ENCODE data around the gene CD28.

Gene CD28

GRCh38 chr2:203732092-203732952 lies 25.9 kb downstream of the CD28 start:
- WGBS (ENCODE audit: extremely low coverage, insufficient coverage, insufficient read length), result no CpG with 5 or more reads among the region's 6 CpGs

GRCh38 chr2:203732953-203733510 lies 26.6 kb downstream of the CD28 start:
- no peak overlapping the region for H3K4me2 ChIP-seq (ENCODE audit: low read length)
- H3K23ac ChIP-seq (ENCODE audit: low read length), result no peak overlapping the region
- no peaks in the 10 kb centered on the region for H3K36me3 ChIP-seq (ENCODE audit: control insufficient read depth in 1 of 2, insufficient read depth in 2 of 2, low read length in 2 of 2)
- no peak overlapping the region for H4K91ac ChIP-seq (ENCODE audit: low read depth, low read length)
- no peak overlapping the region for H2BK120ac ChIP-seq (ENCODE audit: insufficient read depth, low read length, poor library complexity)
- no peak overlapping the region for H3K27ac ChIP-seq (ENCODE audit: low read depth, low read length)
- H3K4me1 ChIP-seq (ENCODE audit: control insufficient read depth in 1 of 2, insufficient read depth in 2 of 2, low read length in 2 of 2), result no peaks in the 10 kb centered on the region
- no peak overlapping the region for H3K14ac ChIP-seq (ENCODE audit: low read length)
- no CpG with 5 or more reads among the region's 3 CpGs for WGBS (ENCODE audit: extremely low coverage, insufficient coverage, insufficient read length)
- H3K9ac ChIP-seq (ENCODE audit: low read length), result no peak overlapping the region
- H3K79me2 ChIP-seq (ENCODE audit: control insufficient read depth, insufficient read depth, low read length, poor library complexity), result no peaks in the 10 kb centered on the region
- no peak for DNase-seq
- H3K27me3 ChIP-seq (ENCODE audit: insufficient read depth, low read length), result no peaks in the 10 kb centered on the region
- H3K79me1 ChIP-seq (ENCODE audit: low read length), result no peaks in the 10 kb centered on the region
- no peak overlapping the region for H4K8ac ChIP-seq (ENCODE audit: low read depth, low read length)
- H3K9me3 ChIP-seq (ENCODE audit: insufficient read depth, low read depth, low read length), result peaks cover 2% of the 10 kb centered on the region
- no peak overlapping the region for H3K4ac ChIP-seq (ENCODE audit: low read depth, low read length)
- no peak overlapping the region for H3K18ac ChIP-seq (ENCODE audit: low read length)
- H2BK12ac ChIP-seq (ENCODE audit: low read length), result no peak overlapping the region
- no peak overlapping the region for H2AFZ ChIP-seq (ENCODE audit: insufficient read depth, low read length, poor library complexity)
- H2BK5ac ChIP-seq (ENCODE audit: low read depth, low read length, poor library complexity), result no peak overlapping the region
- no peak overlapping the region for H2AK5ac ChIP-seq (ENCODE audit: low read length)
- H3K4me3 ChIP-seq (ENCODE audit: low read depth, low read length), result no peak overlapping the region
- H4K12ac ChIP-seq (ENCODE audit: low read depth, low read length), result no peak overlapping the region

More at GRCh38 chr2:203732092-203732952, 25.9 kb downstream of the CD28 start:
- no peak overlapping the region for H3K18ac ChIP-seq (ENCODE audit: low read length)
- no peaks in the 10 kb centered on the region for H3K79me2 ChIP-seq (ENCODE audit: control insufficient read depth, insufficient read depth, low read length, poor library complexity)
- H4K91ac ChIP-seq (ENCODE audit: low read depth, low read length), result no peak overlapping the region
- H3K4me3 ChIP-seq (ENCODE audit: low read depth, low read length), result no peak overlapping the region
- DNase-seq, result no peak
- no peak overlapping the region for H2BK120ac ChIP-seq (ENCODE audit: insufficient read depth, low read length, poor library complexity)
- no peak overlapping the region for H2AFZ ChIP-seq (ENCODE audit: insufficient read depth, low read length, poor library complexity)
- no peak overlapping the region for H4K12ac ChIP-seq (ENCODE audit: low read depth, low read length)
- H2BK5ac ChIP-seq (ENCODE audit: low read depth, low read length, poor library complexity), result no peak overlapping the region
- H3K4me2 ChIP-seq (ENCODE audit: low read length), result no peak overlapping the region
- no peak overlapping the region for H2AK5ac ChIP-seq (ENCODE audit: low read length)
- peak overlapping the region; percentile 7 for H3K9ac ChIP-seq (ENCODE audit: low read length)
- no peak overlapping the region for H4K8ac ChIP-seq (ENCODE audit: low read depth, low read length)
- no peak overlapping the region for H3K27ac ChIP-seq (ENCODE audit: low read depth, low read length)
- peak overlapping the region; percentile 73 for H3K23ac ChIP-seq (ENCODE audit: low read length)
- H3K27me3 ChIP-seq (ENCODE audit: insufficient read depth, low read length), result no peaks in the 10 kb centered on the region
- no peaks in the 10 kb centered on the region for H3K36me3 ChIP-seq (ENCODE audit: control insufficient read depth in 1 of 2, insufficient read depth in 2 of 2, low read length in 2 of 2)
- no peaks in the 10 kb centered on the region for H3K4me1 ChIP-seq (ENCODE audit: control insufficient read depth in 1 of 2, insufficient read depth in 2 of 2, low read length in 2 of 2)
- H2BK12ac ChIP-seq (ENCODE audit: low read length), result no peak overlapping the region
- H3K4ac ChIP-seq (ENCODE audit: low read depth, low read length), result no peak overlapping the region
- H3K9me3 ChIP-seq (ENCODE audit: insufficient read depth, low read depth, low read length), result peaks cover 2% of the 10 kb centered on the region
- H3K79me1 ChIP-seq (ENCODE audit: low read length), result no peaks in the 10 kb centered on the region
- H3K14ac ChIP-seq (ENCODE audit: low read length), result no peak overlapping the region

GRCh38 chr2:203733684-203734083 lies 27.2 kb downstream of the CD28 start:
- no peak overlapping the region for H4K91ac ChIP-seq (ENCODE audit: low read depth, low read length)
- no peak overlapping the region for H3K4ac ChIP-seq (ENCODE audit: low read depth, low read length)
- no peak overlapping the region for H3K27ac ChIP-seq (ENCODE audit: low read depth, low read length)
- no peak overlapping the region for H3K18ac ChIP-seq (ENCODE audit: low read length)
- H4K12ac ChIP-seq (ENCODE audit: low read depth, low read length), result no peak overlapping the region
- H2AFZ ChIP-seq (ENCODE audit: insufficient read depth, low read length, poor library complexity), result no peak overlapping the region
- H3K23ac ChIP-seq (ENCODE audit: low read length), result no peak overlapping the region
- no peak overlapping the region for H2BK5ac ChIP-seq (ENCODE audit: low read depth, low read length, poor library complexity)
- H3K9me3 ChIP-seq (ENCODE audit: insufficient read depth, low read depth, low read length), result peaks cover 2% of the 10 kb centered on the region
- H3K4me2 ChIP-seq (ENCODE audit: low read length), result no peak overlapping the region
- no peak overlapping the region for H4K8ac ChIP-seq (ENCODE audit: low read depth, low read length)
- H3K27me3 ChIP-seq (ENCODE audit: insufficient read depth, low read length), result no peaks in the 10 kb centered on the region
- no peaks in the 10 kb centered on the region for H3K36me3 ChIP-seq (ENCODE audit: control insufficient read depth in 1 of 2, insufficient read depth in 2 of 2, low read length in 2 of 2)
- H2BK120ac ChIP-seq (ENCODE audit: insufficient read depth, low read length, poor library complexity), result no peak overlapping the region
- no peaks in the 10 kb centered on the region for H3K79me2 ChIP-seq (ENCODE audit: control insufficient read depth, insufficient read depth, low read length, poor library complexity)
- no peak overlapping the region for H3K9ac ChIP-seq (ENCODE audit: low read length)
- no peak overlapping the region for H3K14ac ChIP-seq (ENCODE audit: low read length)
- WGBS (ENCODE audit: extremely low coverage, insufficient coverage, insufficient read length), result no CpG with 5 or more reads among the region's 1 CpG
- DNase-seq, result no peak
- no peak overlapping the region for H2AK5ac ChIP-seq (ENCODE audit: low read length)
- H2BK12ac ChIP-seq (ENCODE audit: low read length), result no peak overlapping the region
- H3K4me1 ChIP-seq (ENCODE audit: control insufficient read depth in 1 of 2, insufficient read depth in 2 of 2, low read length in 2 of 2), result no peaks in the 10 kb centered on the region
- H3K4me3 ChIP-seq (ENCODE audit: low read depth, low read length), result no peak overlapping the region
- no peaks in the 10 kb centered on the region for H3K79me1 ChIP-seq (ENCODE audit: low read length)

- H3K27ac ChIP-seq (ENCODE audit: low read depth, low read length), result no peak overlapping the region
- H3K9ac ChIP-seq (ENCODE audit: low read length), result no peak overlapping the region
- H4K12ac ChIP-seq (ENCODE audit: low read depth, low read length), result no peak overlapping the region
- no peak overlapping the region for H4K8ac ChIP-seq (ENCODE audit: low read depth, low read length)
- no peak overlapping the region for H3K14ac ChIP-seq (ENCODE audit: low read length)
- peaks cover 2% of the 10 kb centered on the region for H3K9me3 ChIP-seq (ENCODE audit: insufficient read depth, low read depth, low read length)
- no CpG with 5 or more reads among the region's 12 CpGs for WGBS (ENCODE audit: extremely low coverage, insufficient coverage, insufficient read length)
- no peak overlapping the region for H2BK5ac ChIP-seq (ENCODE audit: low read depth, low read length, poor library complexity)
- no peak overlapping the region for H2AFZ ChIP-seq (ENCODE audit: insufficient read depth, low read length, poor library complexity)
- no peaks in the 10 kb centered on the region for H3K79me2 ChIP-seq (ENCODE audit: control insufficient read depth, insufficient read depth, low read length, poor library complexity)
- H3K36me3 ChIP-seq (ENCODE audit: control insufficient read depth in 1 of 2, insufficient read depth in 2 of 2, low read length in 2 of 2), result no peaks in the 10 kb centered on the region
- H3K4ac ChIP-seq (ENCODE audit: low read depth, low read length), result no peak overlapping the region
- no peaks in the 10 kb centered on the region for H3K79me1 ChIP-seq (ENCODE audit: low read length)
- no peak overlapping the region for H2BK120ac ChIP-seq (ENCODE audit: insufficient read depth, low read length, poor library complexity)
- peak overlapping the region; percentile 11 for H3K4me3 ChIP-seq (ENCODE audit: low read depth, low read length)
- DNase-seq, result no peak
- no peak overlapping the region for H3K18ac ChIP-seq (ENCODE audit: low read length)
- no peak overlapping the region for H4K91ac ChIP-seq (ENCODE audit: low read depth, low read length)
- H3K4me2 ChIP-seq (ENCODE audit: low read length), result no peak overlapping the region
- H3K4me1 ChIP-seq (ENCODE audit: control insufficient read depth in 1 of 2, insufficient read depth in 2 of 2, low read length in 2 of 2), result no peaks in the 10 kb centered on the region
- no peak overlapping the region for H3K23ac ChIP-seq (ENCODE audit: low read length)
- H3K27me3 ChIP-seq (ENCODE audit: insufficient read depth, low read length), result no peaks in the 10 kb centered on the region
- H2AK5ac ChIP-seq (ENCODE audit: low read length), result no peak overlapping the region
- no peak overlapping the region for H2BK12ac ChIP-seq (ENCODE audit: low read length)
Measured at GRCh38 chr2:203734276-203734983, 28.0 kb downstream of the CD28 start.

Measured in trophoblast cell (in vitro differentiated cells and primary cell).